Keratinocyte (primary cell): ENCODE results near the gene SSTR3.

Experiments
- CTCF ChIP-seq, 3 experiments: IDR thresholded peaks in 1 of 3; conservative IDR thresholded peaks in 1 of 3; optimal IDR thresholded peaks in 1 of 3; 2 replicates in 2 of 3; 3 replicates in 1 of 3; pipeline versions ENCODE3 to v1.5.1; 2011; ENCODE audit warnings: low read length in 3 of 3, mild to moderate bottlenecking in 3 of 3, moderate library complexity in 2 of 3, control low read depth in 1 of 3, inconsistent platforms in 1 of 3; ENCODE audit not compliant: insufficient read depth in 2 of 3; ENCODE audit errors: extremely low read depth in 1 of 3
- EZH2 ChIP-seq: IDR thresholded peaks from one replicate; pipeline ENCODE4 v1.6.1; 2012; ENCODE audit warnings: inconsistent platforms, mild to moderate bottlenecking, low read length, moderate library complexity

- TF ChIP-seq CTCF (optimal IDR thresholded peaks at IDR 0.05 in 1 of 3, IDR thresholded peaks at IDR 0.05 in 1 of 3, conservative IDR thresholded peaks at IDR 0.05 in 1 of 3; ENCODE audit: extremely low read depth in 1 of 3, insufficient read depth in 2 of 3, low read length in 3 of 3) (no peak), EZH2 (no peak)
These were observed 9.6 kb downstream of the SSTR3 start for GRCh38 chr22:37202716-37203115.
